Measurements from ENCODE around the gene TULP4. TPM values are rescaled to one million over a fixed set of nuclear protein-coding genes. Genes with fewer than 3 reads are reported as not detected.
"Not testable (repeated sequence)": the region's sequence is repeated elsewhere in the genome, so short reads cannot be mapped to it uniquely, and the experiment has no call there.

The TULP4 gene
- total RNA-seq, 1 donor from 2014 or later: 406 TPM

DNA sequence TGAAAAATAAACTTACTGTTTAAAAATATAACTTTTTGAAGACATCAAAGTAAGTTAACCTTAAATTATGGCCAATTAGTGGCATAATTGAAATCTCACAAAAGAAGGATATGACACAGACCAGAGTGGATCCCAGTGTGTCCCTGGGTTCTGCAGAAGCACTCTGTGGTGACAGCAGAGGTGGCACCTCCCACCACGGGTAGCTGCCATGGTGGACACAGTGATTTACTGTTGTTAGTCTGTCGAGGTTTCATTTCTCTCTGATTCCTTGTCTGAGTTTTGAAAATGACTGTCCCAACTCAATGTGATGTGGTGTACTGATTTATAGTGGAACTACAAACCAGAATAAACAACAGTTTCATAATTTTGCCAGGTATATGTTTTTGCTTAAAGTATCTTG lies 76.5 kb downstream of the TULP4 start:
- TF ChIP-seq, protein P1, sequence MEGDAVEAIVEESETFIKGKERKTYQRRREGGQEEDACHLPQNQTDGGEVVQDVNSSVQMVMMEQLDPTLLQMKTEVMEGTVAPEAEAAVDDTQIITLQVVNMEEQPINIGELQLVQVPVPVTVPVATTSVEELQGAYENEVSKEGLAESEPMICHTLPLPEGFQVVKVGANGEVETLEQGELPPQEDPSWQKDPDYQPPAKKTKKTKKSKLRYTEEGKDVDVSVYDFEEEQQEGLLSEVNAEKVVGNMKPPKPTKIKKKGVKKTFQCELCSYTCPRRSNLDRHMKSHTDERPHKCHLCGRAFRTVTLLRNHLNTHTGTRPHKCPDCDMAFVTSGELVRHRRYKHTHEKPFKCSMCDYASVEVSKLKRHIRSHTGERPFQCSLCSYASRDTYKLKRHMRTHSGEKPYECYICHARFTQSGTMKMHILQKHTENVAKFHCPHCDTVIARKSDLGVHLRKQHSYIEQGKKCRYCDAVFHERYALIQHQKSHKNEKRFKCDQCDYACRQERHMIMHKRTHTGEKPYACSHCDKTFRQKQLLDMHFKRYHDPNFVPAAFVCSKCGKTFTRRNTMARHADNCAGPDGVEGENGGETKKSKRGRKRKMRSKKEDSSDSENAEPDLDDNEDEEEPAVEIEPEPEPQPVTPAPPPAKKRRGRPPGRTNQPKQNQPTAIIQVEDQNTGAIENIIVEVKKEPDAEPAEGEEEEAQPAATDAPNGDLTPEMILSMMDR (IDR thresholded peaks at IDR 0.05; ENCODE audit: partially characterized antibody, unreplicated experiment): no peak
- Mint-ChIP-seq H3K36me3 (ENCODE audit: unreplicated experiment) (peaks cover 19% of the 10 kb centered on the region), H3K27me3 (ENCODE audit: unreplicated experiment) (peaks cover 6% of the 10 kb centered on the region), H3K4me1 (ENCODE audit: low read depth, unreplicated experiment) (peaks cover 4% of the 10 kb centered on the region), H3K27ac (ENCODE audit: unreplicated experiment) (no peak overlapping the region), H3K9me3 (ENCODE audit: unreplicated experiment) (peaks cover 14% of the 10 kb centered on the region), H3K4me3 (ENCODE audit: unreplicated experiment) (no peak overlapping the region)
- DNase-seq: no peak

DNA sequence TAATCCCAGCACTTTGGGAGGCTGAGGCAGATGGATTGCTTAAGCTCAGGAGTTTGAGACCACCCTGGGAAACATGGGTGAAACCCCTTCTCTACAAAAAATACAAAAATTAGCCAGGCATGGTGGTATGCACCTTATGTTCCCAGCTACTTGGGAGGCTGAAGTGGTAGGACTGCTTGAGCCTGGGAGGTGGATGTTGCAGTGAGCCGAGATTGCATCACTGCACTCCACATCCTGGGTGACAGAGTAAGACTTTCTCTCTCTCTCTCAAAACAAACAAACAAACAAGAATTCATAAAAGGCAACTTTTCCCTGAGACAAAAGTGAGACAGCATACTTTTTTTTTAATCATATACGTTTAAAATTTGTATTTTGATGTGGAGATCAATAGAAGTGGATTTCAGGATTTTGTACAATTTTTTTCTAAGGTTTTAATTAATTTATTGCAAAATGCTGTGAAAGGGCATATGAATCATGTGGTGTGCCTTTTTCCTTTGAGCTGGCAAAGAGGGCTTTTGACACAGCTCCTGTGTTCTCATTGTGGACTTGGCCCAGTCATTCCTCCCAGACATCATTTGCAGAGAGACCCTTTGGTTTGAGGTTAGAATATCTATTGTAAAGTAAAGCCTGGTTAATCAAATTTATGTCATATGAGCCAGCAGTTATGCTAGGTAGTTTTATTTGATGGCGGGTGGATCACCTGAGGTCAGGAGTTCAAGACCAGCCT lies 77.1 kb downstream of the TULP4 start:
- Mint-ChIP-seq H3K27ac (ENCODE audit: unreplicated experiment) (no peak overlapping the region), H3K27me3 (ENCODE audit: unreplicated experiment) (peaks cover 8% of the 10 kb centered on the region), H3K36me3 (ENCODE audit: unreplicated experiment) (peaks cover 25% of the 10 kb centered on the region), H3K9me3 (ENCODE audit: unreplicated experiment) (peaks cover 17% of the 10 kb centered on the region), H3K4me3 (ENCODE audit: unreplicated experiment) (no peak overlapping the region), H3K4me1 (ENCODE audit: low read depth, unreplicated experiment) (peaks cover 4% of the 10 kb centered on the region)
- TF ChIP-seq, protein P1 (IDR thresholded peaks at IDR 0.05; ENCODE audit: partially characterized antibody, unreplicated experiment): no peak
- no peak for DNase-seq

DNA sequence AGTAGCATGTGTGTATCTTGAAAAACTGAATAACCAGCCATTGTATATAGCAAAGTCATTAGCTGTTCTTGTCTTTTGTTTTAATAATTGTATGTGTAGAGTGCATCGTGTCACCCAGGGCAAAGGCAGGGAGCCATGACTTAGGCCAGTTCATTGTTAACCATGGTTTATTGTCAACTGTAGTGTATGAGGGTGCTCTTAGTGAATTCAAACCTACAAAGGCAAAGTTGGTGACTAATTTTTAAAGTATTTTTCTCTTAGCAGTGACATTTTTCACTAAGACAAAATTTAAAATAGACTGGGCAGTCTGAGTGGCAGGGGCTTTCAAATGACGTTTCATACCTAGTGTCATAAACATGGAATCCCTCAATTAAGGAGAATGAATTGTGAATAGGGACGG lies 79.0 kb downstream of the TULP4 start:
- TF ChIP-seq, protein P1 (IDR thresholded peaks at IDR 0.05; ENCODE audit: partially characterized antibody, unreplicated experiment): no peak
- Mint-ChIP-seq H3K9me3 (ENCODE audit: unreplicated experiment) (peaks cover 24% of the 10 kb centered on the region), H3K27ac (ENCODE audit: unreplicated experiment) (no peak overlapping the region), H3K4me3 (ENCODE audit: unreplicated experiment) (no peak overlapping the region), H3K4me1 (ENCODE audit: low read depth, unreplicated experiment) (peaks cover 4% of the 10 kb centered on the region), H3K36me3 (ENCODE audit: unreplicated experiment) (peaks cover 26% of the 10 kb centered on the region), H3K27me3 (ENCODE audit: unreplicated experiment) (peaks cover 9% of the 10 kb centered on the region)
- no peak for DNase-seq

DNA sequence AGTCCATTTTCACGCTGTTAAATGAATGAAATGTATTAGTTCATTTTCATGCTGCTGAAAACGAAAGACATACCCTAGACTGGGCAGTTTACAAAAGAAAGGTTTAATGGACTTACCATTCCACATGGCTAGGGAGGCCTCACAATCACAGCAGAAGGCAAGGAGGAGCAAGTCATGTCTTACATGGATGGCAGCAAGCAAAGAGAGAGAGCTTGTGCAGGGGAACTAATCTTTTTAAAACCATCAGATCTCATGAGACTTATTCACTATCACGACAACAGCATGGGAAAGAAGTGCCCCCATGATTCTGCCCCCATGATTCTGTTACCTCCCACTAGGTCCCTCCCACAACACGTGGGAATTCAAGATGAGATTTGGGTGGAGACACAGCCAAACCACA lies 79.7 kb downstream of the TULP4 start:
- not testable (repeated sequence) for H3K27me3 Mint-ChIP-seq (ENCODE audit: unreplicated experiment); DNase-seq; H3K4me1 Mint-ChIP-seq (ENCODE audit: low read depth, unreplicated experiment); H3K4me3 Mint-ChIP-seq (ENCODE audit: unreplicated experiment); H3K27ac Mint-ChIP-seq (ENCODE audit: unreplicated experiment)
- Mint-ChIP-seq H3K36me3 (ENCODE audit: unreplicated experiment) (peaks cover 26% of the 10 kb centered on the region), H3K9me3 (ENCODE audit: unreplicated experiment) (peaks cover 24% of the 10 kb centered on the region)

DNA sequence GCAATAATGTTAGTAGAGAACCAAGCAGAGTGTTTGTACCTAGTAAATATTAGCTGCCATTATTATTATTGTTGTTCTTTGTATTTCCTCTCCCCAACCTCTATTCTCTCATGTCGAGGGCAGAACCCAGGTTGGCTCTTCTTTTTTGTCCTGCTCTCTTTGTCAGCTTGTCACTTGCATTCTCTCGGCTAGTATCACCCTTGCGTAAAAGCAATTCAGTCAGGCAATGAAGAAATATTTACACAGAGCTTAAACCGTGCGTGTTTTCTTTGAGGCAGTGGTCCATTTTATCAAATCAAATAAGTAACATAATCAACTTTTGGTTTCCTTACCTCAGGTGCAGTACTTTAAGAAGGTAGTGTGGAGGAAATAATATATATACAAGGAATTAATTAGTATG lies 83.9 kb downstream of the TULP4 start:
- no peak for DNase-seq
- no peak overlapping the region for H3K4me3 Mint-ChIP-seq (ENCODE audit: unreplicated experiment)
- peaks cover 24% of the 10 kb centered on the region for H3K9me3 Mint-ChIP-seq (ENCODE audit: unreplicated experiment)
- H3K27me3 Mint-ChIP-seq (ENCODE audit: unreplicated experiment): peaks cover 9% of the 10 kb centered on the region
- TF ChIP-seq, protein P1 (IDR thresholded peaks at IDR 0.05; ENCODE audit: partially characterized antibody, unreplicated experiment): no peak
- no peak overlapping the region for H3K27ac Mint-ChIP-seq (ENCODE audit: unreplicated experiment)
- no peaks in the 10 kb centered on the region for H3K4me1 Mint-ChIP-seq (ENCODE audit: low read depth, unreplicated experiment)
- H3K36me3 Mint-ChIP-seq (ENCODE audit: unreplicated experiment): peaks cover 24% of the 10 kb centered on the region
